Suprapubic skin (tissue), 3 donors: ENCODE data around the gene DLG3.

ENCODE experiments used
- CTCF ChIP-seq, 2 donors: fragments of 200-600 bp in 1 of 2; fragments of 450-650 bp in 1 of 2; sonication (generic) in 1 of 2; IDR thresholded peaks; one replicate each; pipeline ENCODE4 v1.5.1; 2016 to 2019; ENCODE audit warnings: antibody characterized with exemption in 2 of 2, mild to moderate bottlenecking in 1 of 2, moderate library complexity in 1 of 2
- EP300 ChIP-seq: sonication (generic); formaldehyde crosslinking; IDR thresholded peaks from one replicate; pipeline ENCODE4 v1.6.1; 2017; ENCODE audit warnings: antibody characterized with exemption
- POLR2A ChIP-seq, 2 donors: fragments of 450-650 bp; IDR thresholded peaks; one replicate each; pipeline ENCODE4 v1.6.1; 2017; ENCODE audit warnings: antibody characterized with exemption in 2 of 2, mild to moderate bottlenecking in 2 of 2, moderate library complexity in 2 of 2

GRCh38 chrX:70421618-70422017 is 23.0 kb upstream of the DLG3 start:
- no peak for TF ChIP-seq CTCF (IDR thresholded peaks at IDR 0.05)
- TF ChIP-seq POLR2A (IDR thresholded peaks at IDR 0.05): no peak
- no peak for TF ChIP-seq EP300
